UCSD-AML1 (cell line): ENCODE data around the gene PHLDB2.

Experiments
- DNase-seq: peaks from one replicate; lab custom pipeline; 2025; ENCODE audit not compliant: unreplicated experiment; lab: John Stamatoyannopoulos, UW

The PHLDB2 gene

DNA sequence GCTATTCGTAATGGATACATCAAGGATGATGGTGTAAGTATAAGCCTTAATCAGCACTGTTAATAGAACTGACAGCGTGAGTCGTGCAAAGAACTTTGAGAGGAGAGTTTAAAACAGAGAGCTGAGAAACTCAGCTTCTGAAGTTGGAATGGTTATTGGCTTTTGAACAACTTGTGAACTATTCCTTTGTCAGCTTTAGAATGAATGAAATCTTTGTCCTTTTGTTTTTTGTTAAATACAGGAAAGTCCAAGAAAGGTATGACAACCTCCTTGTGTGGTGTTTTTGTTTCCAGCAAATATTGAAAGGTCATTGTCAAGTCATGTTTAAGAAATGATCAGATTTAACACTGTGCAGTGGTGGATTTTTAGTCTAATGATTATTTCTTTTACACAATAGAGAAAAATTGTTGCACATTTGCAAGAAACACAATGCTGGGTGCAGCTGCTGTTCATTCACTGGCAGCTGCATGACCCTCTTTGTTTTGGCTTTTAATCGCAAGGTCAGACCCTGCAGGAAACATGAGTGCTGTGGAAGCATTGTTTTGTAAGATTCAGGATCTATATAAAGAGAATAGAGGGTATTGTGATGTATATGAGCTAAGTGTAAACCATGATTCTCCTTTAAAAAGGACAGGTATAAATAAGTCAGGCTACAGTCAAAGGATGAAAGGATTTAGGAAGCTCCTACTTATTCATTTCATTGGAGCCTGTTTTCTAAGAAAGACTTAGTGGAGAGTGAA, 98.1 kb downstream of the PHLDB2 start:
- no peak for DNase-seq

DNA sequence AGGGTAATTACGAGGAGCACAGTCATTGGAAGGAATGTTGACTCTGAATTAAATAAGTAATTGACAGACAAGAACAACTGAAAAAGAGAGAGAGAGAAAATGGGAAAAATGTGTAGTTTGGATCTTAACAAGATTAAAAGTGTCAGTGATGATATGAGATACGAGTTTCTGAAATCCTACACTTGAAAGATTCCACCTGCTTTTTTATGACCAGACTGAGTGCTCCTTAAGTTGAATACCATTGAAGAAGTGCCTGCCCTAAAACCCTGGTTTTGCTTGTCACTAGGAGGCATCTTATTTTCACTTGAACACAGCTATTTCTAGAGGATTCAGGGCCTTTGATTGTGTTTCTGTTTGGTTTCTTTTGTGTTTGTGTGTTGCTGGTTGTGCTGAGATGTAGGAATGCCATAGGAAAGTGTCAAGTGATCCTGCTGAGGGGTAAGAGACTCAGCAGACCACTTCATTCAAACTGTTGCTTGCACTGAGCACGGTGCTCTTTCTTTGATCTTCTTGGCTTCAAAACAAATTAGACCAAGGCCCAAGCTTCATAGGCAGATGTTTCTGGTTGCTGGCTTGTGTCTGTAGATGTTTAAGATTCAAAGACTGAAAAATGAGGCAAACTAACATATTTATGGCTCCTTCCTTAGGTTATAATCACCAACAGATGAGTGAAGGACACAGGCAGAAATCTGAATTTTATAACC, 102.5 kb downstream of the PHLDB2 start:
- DNase-seq = no peak

DNA sequence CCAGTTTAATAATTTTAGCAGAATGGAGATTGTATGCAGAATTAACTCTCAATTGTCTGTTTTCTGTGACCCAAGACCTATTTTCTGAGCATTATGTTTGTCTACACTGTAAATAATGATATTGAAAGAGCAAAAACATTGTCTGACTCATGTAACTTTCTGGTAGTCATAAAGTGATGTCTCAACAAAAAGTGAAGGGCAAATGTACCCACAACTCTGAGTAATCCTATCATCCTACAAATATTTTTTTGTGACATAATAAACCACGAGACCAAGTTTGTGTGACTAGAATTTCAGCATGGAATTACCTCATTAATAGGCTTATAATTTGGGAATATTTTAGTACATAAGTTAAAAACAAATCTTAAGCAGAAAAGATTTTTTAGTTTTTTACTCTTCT, 104.4 kb downstream of the PHLDB2 start:
- DNase-seq = no peak

DNA sequence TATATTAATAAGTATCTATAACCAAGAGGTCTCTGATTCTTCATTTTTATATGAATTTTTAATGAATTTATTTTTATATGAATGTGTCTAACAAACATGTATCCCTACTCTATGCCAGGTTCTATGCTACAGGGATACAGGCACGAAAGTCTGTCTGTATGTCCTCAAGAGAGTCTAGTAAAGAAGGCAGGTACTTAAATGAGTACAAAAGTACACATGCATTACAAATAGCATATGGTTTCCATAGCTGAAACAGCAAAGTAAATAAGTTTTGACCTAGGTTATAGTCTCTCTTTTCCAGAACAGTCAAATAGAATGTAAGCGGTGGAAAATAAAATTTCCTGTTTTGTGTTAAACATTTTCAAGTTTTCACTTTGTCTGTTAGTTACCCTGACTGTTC, 106.4 kb downstream of the PHLDB2 start:
- DNase-seq = no peak

DNA sequence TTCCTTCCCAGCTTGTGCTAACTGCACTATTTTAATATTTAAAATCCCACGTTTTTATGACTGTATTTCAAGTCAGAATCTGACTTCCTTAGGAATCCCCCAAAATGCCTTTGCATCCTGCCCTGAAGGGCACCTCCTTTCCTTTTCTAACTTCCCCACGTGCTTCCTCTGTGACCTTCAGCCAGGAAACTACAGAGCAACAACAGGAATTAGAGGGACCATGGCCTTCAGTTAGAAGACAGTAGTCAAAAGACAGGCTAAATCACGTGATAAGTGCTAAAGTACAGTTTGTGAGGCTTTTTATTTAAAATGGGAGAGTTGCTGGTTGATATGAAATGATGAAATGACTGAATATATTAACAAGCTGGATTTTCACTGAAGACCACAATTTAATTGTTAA, 108.0 kb downstream of the PHLDB2 start:
- DNase-seq = no peak

DNA sequence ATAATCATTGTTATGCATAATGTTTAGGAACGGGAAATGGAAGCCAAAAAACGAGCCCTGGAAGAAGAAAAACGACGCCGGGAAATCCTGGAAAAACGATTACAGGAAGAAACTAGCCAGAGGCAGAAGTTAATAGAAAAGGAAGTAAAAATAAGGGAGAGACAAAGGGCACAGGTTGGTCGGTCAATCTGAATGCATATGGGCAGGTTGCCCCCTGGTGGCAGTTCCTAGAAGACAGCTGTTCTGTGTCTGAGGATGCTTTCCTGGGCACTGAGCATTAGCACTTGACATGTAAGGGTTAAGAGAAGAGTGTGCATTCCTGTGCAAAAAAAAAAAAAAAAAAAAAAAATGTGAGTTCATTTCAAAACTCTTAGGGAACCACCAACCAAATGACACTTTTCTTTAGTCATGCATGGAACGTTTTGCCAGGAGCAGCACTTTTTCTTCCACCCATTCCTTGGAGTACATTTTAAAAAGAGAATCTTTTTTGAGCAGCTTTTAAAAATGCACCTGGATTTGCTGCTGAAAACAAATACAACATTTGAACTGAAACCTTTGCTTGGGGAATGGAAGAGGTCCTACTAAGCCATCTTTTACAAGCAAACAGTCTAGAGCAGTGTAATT, 108.7 kb downstream of the PHLDB2 start:
- peak; percentile 44 for DNase-seq

DNA sequence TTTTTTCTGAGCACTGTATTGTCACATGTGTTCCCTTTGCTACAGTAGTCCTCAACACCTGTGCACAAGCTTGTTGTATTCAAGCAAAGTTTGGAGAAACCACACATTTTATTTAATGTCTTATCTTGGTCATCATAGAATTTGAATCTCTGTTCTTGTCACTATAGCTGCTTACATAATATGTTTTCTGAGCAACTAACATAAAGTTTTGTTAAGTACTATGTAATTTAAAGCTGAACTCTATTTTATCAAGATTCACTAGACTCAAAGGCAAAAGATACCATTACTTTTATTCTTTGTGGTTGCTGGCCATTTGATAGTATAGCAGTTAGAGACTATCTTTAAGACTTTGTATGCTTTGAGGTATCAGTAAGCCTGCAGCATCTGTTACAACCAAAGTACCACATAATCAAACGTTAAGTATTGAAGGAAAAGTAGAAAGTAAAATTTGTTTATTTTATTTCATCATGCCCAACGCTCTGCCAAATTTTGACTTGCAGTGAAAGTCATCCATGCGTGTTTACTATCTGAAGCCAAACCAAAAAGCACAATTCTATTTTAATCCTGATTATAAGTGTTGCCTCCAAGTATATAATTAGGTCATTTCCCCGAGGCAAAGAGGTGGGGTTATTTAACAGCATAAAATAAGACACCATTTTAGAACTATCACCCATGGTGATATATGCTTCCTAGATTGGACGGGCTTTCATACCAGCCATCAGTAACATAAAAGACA, 109.4 kb downstream of the PHLDB2 start:
- no peak for DNase-seq

DNA sequence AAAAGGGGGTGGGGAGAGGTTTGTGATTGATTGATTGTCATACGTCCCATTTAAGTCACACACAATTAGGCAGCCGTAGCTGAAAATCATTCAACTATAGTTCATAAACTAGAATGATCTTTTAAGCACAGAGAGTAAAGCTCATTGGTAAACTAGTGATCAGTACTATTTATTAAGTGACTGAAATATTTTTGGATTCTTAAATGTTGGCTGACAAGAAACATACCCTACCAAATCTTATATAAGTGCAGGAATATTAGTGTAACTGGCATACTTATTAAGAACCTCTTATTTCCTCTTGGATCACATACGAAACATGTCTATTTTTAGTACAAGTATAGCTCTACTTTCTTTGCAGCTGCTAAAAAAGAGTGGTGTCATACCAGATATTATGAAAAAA, 111.3 kb downstream of the PHLDB2 start:
- DNase-seq = no peak

DNA sequence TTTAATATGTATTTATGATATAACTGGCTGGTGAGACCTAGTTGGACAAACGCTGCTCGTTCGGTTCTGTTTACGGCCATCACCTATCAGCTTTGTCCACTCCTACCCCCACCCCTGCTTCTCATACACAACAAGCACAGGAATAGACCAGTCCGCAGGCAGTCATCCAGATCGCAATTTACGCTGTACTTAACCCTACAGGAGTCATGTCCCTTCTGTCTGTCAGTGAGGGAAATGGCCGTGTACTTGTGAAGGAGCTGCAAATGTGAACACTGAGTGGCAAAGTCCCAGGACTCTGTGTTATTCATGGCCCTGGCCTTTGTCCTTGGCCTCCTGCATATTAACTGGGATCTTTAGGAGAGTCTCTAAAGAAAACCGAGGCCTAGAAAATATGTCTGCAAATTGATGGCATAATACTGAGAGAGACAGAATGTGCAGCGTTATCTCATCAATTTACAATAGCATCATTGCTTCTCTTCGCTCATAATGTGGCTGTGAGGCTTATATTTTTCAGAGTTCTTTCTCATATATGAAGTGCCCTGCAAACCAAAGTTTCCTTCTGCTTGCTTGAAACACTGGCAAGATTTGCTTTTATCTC, 112.6 kb downstream of the PHLDB2 start:
- no peak for DNase-seq

DNA sequence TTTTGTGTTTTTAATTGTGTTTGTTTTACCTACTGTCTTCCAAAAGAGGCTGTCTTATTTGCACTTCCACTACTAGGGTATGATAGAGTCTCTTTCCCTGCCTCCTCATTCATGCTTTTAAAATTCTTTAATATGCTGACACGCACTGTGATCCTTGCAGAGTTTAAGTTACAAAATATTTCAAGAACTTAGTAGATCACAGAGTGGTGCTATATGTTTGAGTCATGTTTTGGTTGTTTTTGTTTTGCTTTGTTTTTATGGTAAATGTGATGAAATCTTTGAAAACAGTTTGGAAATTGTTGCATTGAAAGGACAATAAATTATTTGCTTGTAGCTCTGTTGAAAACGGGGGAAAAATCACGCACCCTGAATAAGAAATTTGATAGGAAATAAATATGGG, 113.8 kb downstream of the PHLDB2 start:
- no peak for DNase-seq

DNA sequence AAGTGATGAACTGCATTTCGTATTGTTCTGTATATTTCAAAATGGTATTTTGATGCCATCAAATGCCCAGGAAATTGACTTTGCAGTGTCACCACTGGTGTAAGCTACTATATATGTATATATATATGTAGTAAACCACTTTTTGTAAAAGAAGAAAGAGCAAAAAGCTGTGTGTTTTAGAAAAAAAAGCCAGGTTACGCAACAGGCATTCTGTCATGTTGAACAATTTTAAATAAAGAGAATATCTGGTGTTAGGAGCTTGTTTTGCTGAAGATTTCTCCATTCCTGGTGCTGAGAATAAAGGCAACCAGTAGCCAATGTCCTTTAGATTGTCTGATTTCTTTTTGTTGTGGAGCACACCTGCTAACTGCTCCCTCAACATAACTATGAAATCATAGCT, 116.1 kb downstream of the PHLDB2 start:
- no peak for DNase-seq

DNA sequence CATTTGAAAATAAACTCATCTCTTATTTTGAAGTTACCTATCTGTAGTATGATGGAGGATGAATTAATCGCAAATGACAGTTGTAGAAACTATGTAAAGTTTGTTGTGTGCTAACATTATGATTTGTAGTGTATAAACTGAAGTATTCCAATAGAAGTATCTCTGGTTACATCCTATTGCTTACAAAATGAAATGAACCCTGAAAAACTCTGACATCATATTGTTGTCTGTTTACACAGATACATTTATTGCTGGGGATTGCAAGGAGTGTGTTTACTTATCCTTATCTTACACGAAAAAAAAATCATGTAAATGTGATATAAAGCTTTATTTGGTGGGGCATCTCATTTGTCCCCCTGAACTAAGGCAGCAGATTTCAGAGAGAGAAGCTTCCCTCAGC, 117.2 kb downstream of the PHLDB2 start:
- no peak for DNase-seq

DNA sequence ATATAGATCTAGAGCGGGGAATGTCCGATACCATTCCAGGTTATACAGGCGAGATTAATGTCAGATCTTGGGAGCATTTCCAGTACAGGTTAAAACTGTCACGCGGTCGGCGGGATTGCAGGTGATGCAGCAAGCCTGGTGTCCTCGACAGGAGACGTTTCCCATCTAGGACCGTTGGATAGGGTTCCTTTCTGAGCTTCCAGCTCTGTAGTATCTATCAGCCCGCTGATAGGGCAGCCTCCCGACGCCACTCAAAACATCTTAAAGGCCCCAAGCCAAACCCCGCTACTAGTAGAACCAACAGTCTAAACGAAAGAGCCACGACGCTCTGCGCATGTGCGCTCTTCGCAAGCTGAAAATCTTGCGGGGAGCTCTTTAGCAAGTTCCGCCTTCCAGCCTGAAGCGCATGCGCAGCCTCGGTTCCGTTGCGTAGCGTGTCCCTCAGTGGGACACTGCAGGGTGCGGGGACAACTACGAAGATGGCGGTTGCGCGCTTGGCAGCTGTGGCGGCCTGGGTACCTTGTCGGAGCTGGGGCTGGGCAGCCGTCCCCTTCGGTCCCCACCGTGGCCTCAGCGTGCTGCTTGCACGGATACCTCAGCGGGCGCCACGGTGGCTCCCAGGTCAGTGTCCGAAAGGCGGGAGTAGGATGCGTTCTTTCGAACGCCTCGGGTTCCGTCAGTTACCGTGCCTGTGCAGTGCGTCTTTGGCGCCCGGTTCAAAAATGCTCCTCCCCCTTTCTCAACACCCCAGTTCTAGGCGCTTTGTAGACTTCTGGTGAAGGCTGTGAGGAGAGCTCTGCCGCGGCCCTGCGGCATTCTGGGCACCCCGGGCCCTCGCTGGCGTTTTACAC, 119.7 kb downstream of the PHLDB2 start, which contains the start of gene ABHD10:
Gene ABHD10, plus strand, starts transcription at position 444 of the 851 bp plus-strand sequence. Its CDS starts 36 bp downstream, at position 480.
- peak; percentile 96 for DNase-seq

DNA sequence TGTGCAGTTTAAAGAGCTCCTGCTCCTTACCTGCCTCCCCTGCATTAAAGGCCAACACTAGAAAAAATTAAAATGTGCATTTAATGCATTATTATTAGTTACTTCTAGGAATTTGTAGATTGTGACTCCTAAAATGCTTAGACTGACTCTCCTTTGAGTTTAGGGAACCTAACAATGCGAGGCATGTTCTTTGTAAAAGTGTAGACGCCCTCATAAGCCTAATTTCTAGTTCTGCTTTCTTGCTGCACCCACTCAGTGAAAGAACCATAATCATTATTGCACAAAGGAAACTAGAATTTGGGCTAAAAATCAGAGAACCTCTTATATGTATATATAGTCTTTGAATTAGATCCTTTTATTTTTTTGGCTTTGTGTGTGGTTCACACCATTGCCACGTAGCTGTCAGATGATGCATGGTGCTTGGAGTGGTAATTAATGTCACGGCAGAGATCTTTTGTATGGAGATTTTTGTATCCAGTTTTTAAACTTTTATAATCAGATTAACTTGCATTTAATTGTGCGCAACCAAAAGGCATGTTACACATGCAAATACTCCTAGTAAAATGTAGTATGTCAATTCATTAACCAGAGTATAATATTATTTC, 120.5 kb downstream of the PHLDB2 start:
- DNase-seq = no peak

DNA sequence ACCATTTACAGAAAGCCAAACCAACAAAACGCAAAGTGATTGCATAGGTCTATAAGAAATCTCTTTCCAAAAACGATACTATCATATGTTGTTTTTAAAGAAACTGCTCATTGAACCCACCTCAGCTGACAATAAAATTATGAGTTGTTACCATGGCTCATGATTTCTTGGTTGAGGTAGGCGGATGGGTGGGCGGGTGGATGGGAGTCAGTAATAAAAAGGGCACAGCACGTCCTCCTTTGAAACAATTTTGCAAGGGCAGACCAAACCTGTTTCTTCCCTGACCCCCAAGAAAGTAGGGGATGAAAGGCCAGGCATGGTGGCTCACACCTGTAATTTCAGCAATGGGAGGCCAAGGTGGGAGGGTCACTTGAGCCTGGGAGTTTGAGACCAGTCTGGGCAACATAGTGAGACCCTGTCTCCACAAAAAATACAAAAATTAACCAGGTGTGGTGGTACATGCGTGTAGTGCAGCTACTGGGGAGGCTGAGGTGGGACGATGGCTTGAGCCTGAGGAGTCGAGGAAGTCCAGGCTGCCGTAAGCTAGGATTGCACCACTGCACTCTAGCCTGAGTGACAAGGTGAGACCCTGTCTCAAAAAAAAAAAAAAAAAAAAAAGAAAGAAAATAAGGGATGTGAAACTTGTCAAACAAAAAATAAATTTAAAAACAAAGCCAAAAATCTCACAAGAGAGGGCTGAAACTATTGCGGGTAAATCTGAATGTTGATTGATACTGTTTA, 121.8 kb downstream of the PHLDB2 start:
- DNase-seq = no peak

DNA sequence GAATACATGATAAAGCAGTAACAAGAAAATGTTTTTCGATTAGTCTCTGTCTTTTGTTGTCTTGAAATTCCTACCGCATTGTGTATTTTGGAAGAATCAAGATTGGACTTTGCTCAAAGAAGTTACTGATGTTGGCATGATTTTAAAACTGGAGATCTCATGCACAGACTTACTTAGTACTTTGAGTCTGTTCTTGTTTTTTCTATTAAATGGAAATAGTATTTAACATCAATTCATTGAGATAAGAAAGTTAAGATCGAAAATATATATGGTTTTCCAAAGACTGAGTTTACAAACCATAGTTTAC, 122.3 kb downstream of the PHLDB2 start:
- DNase-seq = no peak

DNA sequence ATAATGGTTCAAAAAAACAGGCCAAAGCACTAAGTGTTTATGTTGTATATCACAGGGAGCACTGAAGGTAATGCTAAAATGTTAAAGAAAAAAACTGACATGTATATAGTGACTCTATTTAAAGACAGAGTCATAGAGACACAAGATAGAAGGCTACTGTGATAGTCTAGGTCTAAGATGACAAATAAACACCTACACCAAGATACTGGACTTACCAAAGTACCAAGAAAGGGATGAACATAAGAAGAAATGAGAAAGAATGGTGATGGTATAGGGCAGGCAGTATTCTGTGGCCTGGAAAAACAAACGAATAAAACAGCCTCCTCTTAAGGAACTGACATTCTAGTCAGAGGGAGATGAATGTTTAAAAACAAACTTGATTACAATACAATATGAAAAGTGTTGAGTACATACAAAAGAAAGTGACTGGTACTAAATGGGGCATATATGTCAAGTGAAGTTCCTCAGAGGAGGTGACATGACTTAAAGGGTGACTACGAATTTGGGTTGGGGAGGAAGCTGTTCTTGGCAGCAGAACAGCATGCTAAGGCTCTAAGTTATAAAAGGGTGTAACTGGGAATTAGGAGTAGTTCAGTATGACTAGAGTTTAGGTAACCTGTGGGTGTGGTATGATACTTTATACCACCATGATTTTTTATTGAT, 125.7 kb downstream of the PHLDB2 start:
- no peak for DNase-seq

DNA sequence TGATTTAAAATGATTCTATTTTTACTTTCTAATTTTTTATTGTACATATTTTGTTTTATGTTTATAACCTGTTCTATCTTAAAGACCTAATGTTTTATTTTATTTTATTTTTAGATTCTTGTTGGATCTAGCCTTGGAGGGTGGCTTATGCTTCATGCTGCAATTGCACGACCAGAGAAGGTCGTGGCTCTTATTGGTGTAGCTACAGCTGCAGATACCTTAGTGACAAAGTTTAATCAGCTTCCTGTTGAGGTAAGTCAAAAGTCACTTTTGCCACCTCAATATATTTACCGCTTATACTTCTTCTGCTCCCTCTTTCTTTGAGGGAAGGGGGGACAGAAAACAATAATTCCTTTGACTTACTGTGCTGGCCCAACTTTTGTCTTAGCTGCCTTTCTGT, 127.7 kb downstream of the PHLDB2 start:
- DNase-seq = no peak
